ENCODE results near the gene TSEN54. TPM values are rescaled to one million over a fixed set of nuclear protein-coding genes. Genes with fewer than 3 reads are reported as not detected.

TSEN54 gene
- total and polyA plus RNA-seq, 2 experiments from 2014 or later, result 45.9 to 62.5 TPM

GRCh38 chr17:75468291-75468754 lies 48.0 kb upstream of the TSEN54 start (continued):
- TF ChIP-seq CTCF (conservative IDR thresholded peaks at IDR 0.05; ENCODE audit: low read depth in 2 of 2), result no peak
- no peak for TF ChIP-seq ETS1 (IDR thresholded peaks at IDR 0.05)
- TF ChIP-seq POLR2AphosphoS5 (IDR thresholded peaks at IDR 0.05; ENCODE audit: low read depth), result no peak
- TF ChIP-seq ZNF114 (CRISPR knock-in tag; IDR thresholded peaks at IDR 0.05), result no peak

- no peak overlapping the region for H3K4me3 Mint-ChIP-seq
- H3K36me3 Mint-ChIP-seq (ENCODE audit: low read depth), result peaks cover 9% of the 10 kb centered on the region; the same call in 2 of the 3 replicates
- H3K4me3 ChIP-seq, result no peak overlapping the region
- peaks cover 5% of the 10 kb centered on the region for H4K20me1 ChIP-seq (replicated peaks; ENCODE audit: insufficient read depth)
- no peaks in the 10 kb centered on the region for H3F3A ChIP-seq (replicated peaks; ENCODE audit: low read depth)
- no peak overlapping the region for H3K27ac ChIP-seq (ENCODE audit: low read depth)
- H3K36me3 ChIP-seq (ENCODE audit: insufficient read depth), result no peaks in the 10 kb centered on the region
- no peak overlapping the region for H3K27ac Mint-ChIP-seq
- no peak for DNase-seq (ENCODE audit: low spot score)
- peaks cover 16% of the 10 kb centered on the region for H3K79me2 ChIP-seq (replicated peaks; ENCODE audit: insufficient read depth)
- no peaks in the 10 kb centered on the region for H3K4me1 Mint-ChIP-seq
- H2AFZ ChIP-seq, result no peak overlapping the region
- no peak overlapping the region for H3K4me2 ChIP-seq
- no peaks in the 10 kb centered on the region for H3K9me2 ChIP-seq (ENCODE audit: insufficient read depth)
- H3K27me3 Mint-ChIP-seq (ENCODE audit: insufficient read depth, low read depth, poor library complexity), result peaks cover 2% of the 10 kb centered on the region
- H3K9me3 Mint-ChIP-seq, result no peaks in the 10 kb centered on the region
- H3K27me3 ChIP-seq (ENCODE audit: insufficient read depth), result no peaks in the 10 kb centered on the region
- no peaks in the 10 kb centered on the region for H3K4me1 ChIP-seq (ENCODE audit: insufficient read depth)
- ATAC-seq, result no peak
- no peak for TF ChIP-seq EZH2 (IDR thresholded peaks at IDR 0.05; ENCODE audit: low read depth, unreplicated experiment)
- no peak for TF ChIP-seq STAT1 (IDR thresholded peaks at IDR 0.05; ENCODE audit: unreplicated experiment)
- TF ChIP-seq REST (IDR thresholded peaks at IDR 0.05; ENCODE audit: unreplicated experiment), result no peak
- TF ChIP-seq ZNF462 (CRISPR knock-in tag; IDR thresholded peaks at IDR 0.05), result no peak
- no peak for TF ChIP-seq CTCF (conservative IDR thresholded peaks at IDR 0.05; ENCODE audit: low read depth in 2 of 2)
- TF ChIP-seq POLR2AphosphoS5 (IDR thresholded peaks at IDR 0.05; ENCODE audit: low read depth), result no peak
- no peak for TF ChIP-seq ZNF331 (CRISPR knock-in tag; IDR thresholded peaks at IDR 0.05; ENCODE audit: low read depth)
Measured at GRCh38 chr17:75468779-75469373, 47.5 kb upstream of the TSEN54 start.

Measured in GM23338 (cell line).